SHP77 treated with DMSO at 0.1 percent for 48 hours (cell line): ENCODE data around the gene TMEM59L.

Experiments used
- DNase-seq: peaks from one replicate; lab custom pipeline; 2025; lab: John Stamatoyannopoulos, UW

TMEM59L gene

GRCh38 chr19:18637673-18638630 lies 25.3 kb downstream of the TMEM59L start:
- no peak for DNase-seq

- DNase-seq, result no peak
These were observed 27.1 kb downstream of the TMEM59L start for GRCh38 chr19:18639706-18640243.

- no peak for DNase-seq
These were observed 31.7 kb downstream of the TMEM59L start for GRCh38 chr19:18644196-18645034.

GRCh38 chr19:18645035-18645511 lies 32.4 kb downstream of the TMEM59L start:
- DNase-seq, result no peak

GRCh38 chr19:18646535-18647370 lies 34.1 kb downstream of the TMEM59L start:
- DNase-seq, result no peak

GRCh38 chr19:18647371-18647767 lies 34.7 kb downstream of the TMEM59L start:
- DNase-seq, result no peak

- no peak for DNase-seq
These were observed 35.1 kb downstream of the TMEM59L start for GRCh38 chr19:18647807-18648206.

- no peak for DNase-seq
These were observed 36.3 kb downstream of the TMEM59L start for GRCh38 chr19:18648973-18649315.

GRCh38 chr19:18649371-18650020 lies 36.8 kb downstream of the TMEM59L start:
- no peak for DNase-seq

- DNase-seq, result no peak
These were observed 37.3 kb downstream of the TMEM59L start for GRCh38 chr19:18650021-18650390.

- DNase-seq, result no peak
These were observed 37.9 kb downstream of the TMEM59L start for GRCh38 chr19:18650468-18651041.

- DNase-seq, result no peak
These were observed 38.6 kb downstream of the TMEM59L start for GRCh38 chr19:18651300-18651699.

GRCh38 chr19:18651733-18652132 lies 39.1 kb downstream of the TMEM59L start:
- no peak for DNase-seq

GRCh38 chr19:18653853-18654252 lies 41.2 kb downstream of the TMEM59L start:
- no peak for DNase-seq

- DNase-seq, result no peak
These were observed 41.8 kb downstream of the TMEM59L start for GRCh38 chr19:18654469-18654868.

GRCh38 chr19:18655173-18655844 lies 42.6 kb downstream of the TMEM59L start:
- no peak for DNase-seq

- DNase-seq, result no peak
These were observed 43.8 kb downstream of the TMEM59L start for GRCh38 chr19:18656337-18657086.

GRCh38 chr19:18657590-18658365 lies 45.1 kb downstream of the TMEM59L start:
- no peak for DNase-seq
